SK-N-MC (cell line): ENCODE results near the gene TRPC4AP.

Source experiments
- EZH2 ChIP-seq: fragments of 200-600 bp; sonication (generic); IDR thresholded peaks from one replicate; pipeline ENCODE4 v1.6.1; 2017; ENCODE audit warnings: antibody characterized with exemption
- FOXP2 ChIP-seq: optimal IDR thresholded peaks from 2 replicates; pipeline ENCODE3; 2011; ENCODE audit warnings: mild to moderate bottlenecking, moderate library complexity; ENCODE audit not compliant: insufficient read depth; ENCODE audit errors: extremely low read length, control extremely low read depth
- POLR2AphosphoS5 ChIP-seq: IDR thresholded peaks from 2 replicates; pipeline ENCODE4 v1.6.1; 2012; ENCODE audit warnings: mild to moderate bottlenecking, low read depth, low read length, borderline replicate concordance

- TF ChIP-seq POLR2AphosphoS5 (no peak), EZH2 (no peak), FOXP2 (no peak)
Measured at GRCh38 chr20:35011589-35012226, 80.9 kb downstream of the TRPC4AP start.
